ENCODE measurements around the gene KCTD17.

The KCTD17 gene

GRCh38 chr22:37051391-37052385 lies at the start of gene KCTD17:
KCTD17 (plus strand) TSS chr22:37051742; CDS start chr22:37051761, 19 bp downstream.
- Histone ChIP-seq H3K4me3 (ENCODE audit: low read length, poor library complexity, severe bottlenecking) (peak within 1 kb of the TSS; percentile 97), H3K27me3 (ENCODE audit: insufficient read depth, low read length, poor library complexity, severe bottlenecking) (no peaks in the 10 kb centered on the region), H3K79me2 (ENCODE audit: insufficient read depth, low read length) (no peaks in the 10 kb centered on the region), H3K4me2 (ENCODE audit: low read depth, low read length, poor library complexity, severe bottlenecking) (peak within 1 kb of the TSS; percentile 87), H3K9ac (ENCODE audit: low read depth, low read length, poor library complexity, severe bottlenecking) (peak within 1 kb of the TSS; percentile 78), H3K36me3 (ENCODE audit: insufficient read depth, low read length) (no peaks in the 10 kb centered on the region), H4K20me1 (ENCODE audit: insufficient read depth, low read length, poor library complexity, severe bottlenecking) (no peaks in the 10 kb centered on the region), H3F3A (ENCODE audit: low read depth) (no peaks in the 10 kb centered on the region), H3K9me2 (replicated peaks; ENCODE audit: low read depth, low read length) (no peaks in the 10 kb centered on the region), H2AFZ (ENCODE audit: low read length) (peak within 1 kb of the TSS; percentile 97), H3K9me3 (ENCODE audit: insufficient read depth, low read depth, low read length) (no peaks in the 10 kb centered on the region), H3K4me1 (ENCODE audit: insufficient read depth, low read length, poor library complexity, severe bottlenecking) (peaks cover 15% of the 10 kb centered on the region)
- TF ChIP-seq EZH2phosphoT487 (IDR thresholded peaks at IDR 0.05; ENCODE audit: borderline replicate concordance) (no peak), CTCF (conservative IDR thresholded peaks at IDR 0.05; ENCODE audit: low read length) (no peak)

- Histone ChIP-seq H4K20me1 (ENCODE audit: insufficient read depth, low read length, poor library complexity, severe bottlenecking) (no peaks in the 10 kb centered on the region), H3F3A (ENCODE audit: low read depth) (no peaks in the 10 kb centered on the region), H3K4me2 (ENCODE audit: low read depth, low read length, poor library complexity, severe bottlenecking) (no peak overlapping the region), H3K36me3 (ENCODE audit: insufficient read depth, low read length) (no peaks in the 10 kb centered on the region), H3K9me3 (ENCODE audit: insufficient read depth, low read depth, low read length) (no peaks in the 10 kb centered on the region), H3K27me3 (ENCODE audit: insufficient read depth, low read length, poor library complexity, severe bottlenecking) (no peaks in the 10 kb centered on the region), H3K4me3 (ENCODE audit: low read length, poor library complexity, severe bottlenecking) (no peak overlapping the region), H2AFZ (ENCODE audit: low read length) (no peak overlapping the region), H3K79me2 (ENCODE audit: insufficient read depth, low read length) (no peaks in the 10 kb centered on the region), H3K9ac (ENCODE audit: low read depth, low read length, poor library complexity, severe bottlenecking) (no peak overlapping the region), H3K9me2 (replicated peaks; ENCODE audit: low read depth, low read length) (no peaks in the 10 kb centered on the region), H3K4me1 (ENCODE audit: insufficient read depth, low read length, poor library complexity, severe bottlenecking) (no peaks in the 10 kb centered on the region)
- TF ChIP-seq EZH2phosphoT487 (IDR thresholded peaks at IDR 0.05; ENCODE audit: borderline replicate concordance), result no peak
- TF ChIP-seq CTCF (conservative IDR thresholded peaks at IDR 0.05; ENCODE audit: low read length), result no peak
Observed at GRCh38 chr22:37001826-37002225, 49.7 kb upstream of the KCTD17 start.

- no peak overlapping the region for H3K4me2 ChIP-seq (ENCODE audit: low read depth, low read length, poor library complexity, severe bottlenecking)
- no peaks in the 10 kb centered on the region for H3K27me3 ChIP-seq (ENCODE audit: insufficient read depth, low read length, poor library complexity, severe bottlenecking)
- H3K9me2 ChIP-seq (replicated peaks; ENCODE audit: low read depth, low read length), result no peaks in the 10 kb centered on the region
- TF ChIP-seq EZH2phosphoT487 (IDR thresholded peaks at IDR 0.05; ENCODE audit: borderline replicate concordance) (no peak), CTCF (conservative IDR thresholded peaks at IDR 0.05; ENCODE audit: low read length) (no peak)
- no peaks in the 10 kb centered on the region for H3F3A ChIP-seq (ENCODE audit: low read depth)
- no peaks in the 10 kb centered on the region for H3K79me2 ChIP-seq (ENCODE audit: insufficient read depth, low read length)
- H3K36me3 ChIP-seq (ENCODE audit: insufficient read depth, low read length), result no peaks in the 10 kb centered on the region
- H2AFZ ChIP-seq (ENCODE audit: low read length), result no peak overlapping the region
- H3K9me3 ChIP-seq (ENCODE audit: insufficient read depth, low read depth, low read length), result no peaks in the 10 kb centered on the region
- no peaks in the 10 kb centered on the region for H4K20me1 ChIP-seq (ENCODE audit: insufficient read depth, low read length, poor library complexity, severe bottlenecking)
- no peak overlapping the region for H3K4me3 ChIP-seq (ENCODE audit: low read length, poor library complexity, severe bottlenecking)
- H3K4me1 ChIP-seq (ENCODE audit: insufficient read depth, low read length, poor library complexity, severe bottlenecking), result peaks cover 7% of the 10 kb centered on the region
- no peak overlapping the region for H3K9ac ChIP-seq (ENCODE audit: low read depth, low read length, poor library complexity, severe bottlenecking)
Observed at GRCh38 chr22:37002633-37003032, 48.9 kb upstream of the KCTD17 start.

Measured in Loucy (cell line).